HG03354 (cell line): ENCODE measurements around the gene ANO6.
"Not testable (repeated sequence)": the region's sequence is repeated elsewhere in the genome, so short reads cannot be mapped to it uniquely, and the experiment has no call there.

Source experiments
- ATAC-seq: cut with Tn5 transposase; IDR thresholded peaks from one replicate; pipeline ENCODE4 v1.9.1; 2021; ENCODE audit warnings: mild to moderate bottlenecking; ENCODE audit not compliant: unreplicated experiment, poor library complexity, severe bottlenecking

Gene ANO6

GRCh38 chr12:45368841-45369489 lies 153.1 kb downstream of the ANO6 start:
- ATAC-seq, result no peak

GRCh38 chr12:45377815-45378214 lies 161.9 kb downstream of the ANO6 start:
- ATAC-seq, result no peak

GRCh38 chr12:45379261-45379660 lies 163.4 kb downstream of the ANO6 start:
- no peak for ATAC-seq

GRCh38 chr12:45381351-45381750 lies 165.5 kb downstream of the ANO6 start:
- ATAC-seq, result no peak

GRCh38 chr12:45388545-45388944 lies 172.7 kb downstream of the ANO6 start:
- ATAC-seq, result no peak

GRCh38 chr12:45389426-45389825 lies 173.5 kb downstream of the ANO6 start:
- ATAC-seq, result no peak

- ATAC-seq, result not testable (repeated sequence)
Measured at GRCh38 chr12:45397499-45397898, 181.6 kb downstream of the ANO6 start.

GRCh38 chr12:45398552-45398951 lies 182.7 kb downstream of the ANO6 start:
- ATAC-seq, result no peak

GRCh38 chr12:45400991-45401390 lies 185.1 kb downstream of the ANO6 start:
- ATAC-seq, result no peak

GRCh38 chr12:45402288-45402687 lies 186.4 kb downstream of the ANO6 start:
- ATAC-seq, result no peak

GRCh38 chr12:45406988-45407850 lies 191.3 kb downstream of the ANO6 start:
- ATAC-seq, result no peak

- no peak for ATAC-seq
Measured at GRCh38 chr12:45407981-45408728, 192.3 kb downstream of the ANO6 start.

GRCh38 chr12:45408729-45409114 lies 192.8 kb downstream of the ANO6 start:
- no peak for ATAC-seq

GRCh38 chr12:45409966-45410365 lies 194.1 kb downstream of the ANO6 start:
- no peak for ATAC-seq

GRCh38 chr12:45411626-45412025 lies 195.7 kb downstream of the ANO6 start:
- no peak for ATAC-seq

GRCh38 chr12:45415393-45415817 lies 199.5 kb downstream of the ANO6 start:
- peak; percentile 96 for ATAC-seq

- ATAC-seq, result no peak
Measured at GRCh38 chr12:45416126-45416525, 200.2 kb downstream of the ANO6 start.

GRCh38 chr12:45418520-45418919 lies 202.6 kb downstream of the ANO6 start:
- ATAC-seq, result no peak

- no peak for ATAC-seq
Measured at GRCh38 chr12:45419317-45419814, 203.5 kb downstream of the ANO6 start.

- no peak for ATAC-seq
Measured at GRCh38 chr12:45421736-45422135, 205.8 kb downstream of the ANO6 start.
